ENCODE data around the gene TSC22D4. TPM values are rescaled to one million over a fixed set of nuclear protein-coding genes. Genes with fewer than 3 reads are reported as not detected.
A peak's percentile ranks its signal among the peaks of the same experiment; 100 is the strongest.
"Not testable (repeated sequence)": the region's sequence is repeated elsewhere in the genome, so short reads cannot be mapped to it uniquely, and the experiment has no call there.

Gene TSC22D4
- total RNA-seq (2013): 73.4 TPM
- polyA plus RNA-seq (10 to 100 TPM; 23.8 to 91.5 (median 26.3) TPM), polyA minus RNA-seq (59.7 and 94.3 TPM in 2 replicates), total RNA-seq (19.9 to 64.5 (median 29.9) reads per million in 11 experiments)

GRCh38 chr7:100478958-100479660 is at the start of gene TSC22D4:
TSC22D4 (minus strand) TSS chr7:100479214; CDS start chr7:100478038, 1,176 bp downstream.
- H3K9me3 ChIP-seq (replicated peaks in 1 of 2; ENCODE audit: control insufficient read depth in 1 of 2, insufficient read depth in 1 of 2, low read length in 2 of 2): no peaks in the 10 kb centered on the region
- H3K4me2 ChIP-seq (replicated peaks; ENCODE audit: extremely low read depth, low read length, poor library complexity, severe bottlenecking): peak within 1 kb of the TSS; percentile 97
- TF ChIP-seq CTCF (IDR thresholded peaks at IDR 0.05): no peak
- peaks cover 53% of the 10 kb centered on the region for H4K20me1 ChIP-seq (ENCODE audit: insufficient read depth, low read length)
- peaks cover 8 to 19% of the 10 kb centered on the region in 2 donors for H3K36me3 ChIP-seq (replicated peaks in 1 of 2; ENCODE audit: control insufficient read depth in 1 of 2, insufficient read depth in 2 of 2, low read length in 2 of 2)
- peak within 1 kb of the TSS; percentile 83 to 84 for H3K27ac ChIP-seq (ENCODE audit: low read depth in 1 of 2, low read length in 2 of 2)
- Mint-ChIP-seq H3K4me1 (peaks cover 42% of the 10 kb centered on the region), H3K27me3 (ENCODE audit: low read depth in 3 of 3) (peaks cover 7 to 12% (median 11%) of the 10 kb centered on the region in 3 donors), H3K36me3 (peaks cover 11 to 31% of the 10 kb centered on the region in 2 donors), H3K27ac (peak within 1 kb of the TSS; percentile 82 to 96 (median 85)), H3K9me3 (peaks cover 0 to 2% (median 0%) of the 10 kb centered on the region in 7 donors), H3K4me3 (peak within 1 kb of the TSS; percentile 96 to 99)
- peak within 1 kb of the TSS; percentile 51 to 99 (median 87) for H3K4me3 ChIP-seq (replicated peaks in 1 of 3; ENCODE audit: low read depth in 2 of 3, low read length in 3 of 3)
- peak within 1 kb of the TSS; percentile 89 for H3K9ac ChIP-seq (ENCODE audit: insufficient read depth, low read length, poor library complexity, severe bottlenecking)
- DNase-seq: peak; percentile 85 to 88 (median 86)
- H3K79me2 ChIP-seq (ENCODE audit: insufficient read depth, low read length): peaks cover 53% of the 10 kb centered on the region
- H3K4me1 ChIP-seq (ENCODE audit: control insufficient read depth in 1 of 2, insufficient read depth in 2 of 2, low read length in 2 of 2): peaks cover 45 to 63% of the 10 kb centered on the region in 2 donors
- WGBS (ENCODE audit: insufficient coverage): 0% methylated on average over 10 of the region's 27 CpGs
- H2AFZ ChIP-seq (ENCODE audit: insufficient read depth, low read depth, low read length, poor library complexity, severe bottlenecking): peak within 1 kb of the TSS; percentile 64
- peaks cover 0 to 4% of the 10 kb centered on the region in 2 donors for H3K27me3 ChIP-seq (ENCODE audit: control insufficient read depth in 2 of 2, insufficient read depth in 2 of 2, low read length in 2 of 2)
- intact Hi-C loops (cut with micrococcal nuclease): loop anchor here (5.0 kb wide), 1 partner anchor 78 kb away; no protein-coding TSS in a partner anchor

DNA sequence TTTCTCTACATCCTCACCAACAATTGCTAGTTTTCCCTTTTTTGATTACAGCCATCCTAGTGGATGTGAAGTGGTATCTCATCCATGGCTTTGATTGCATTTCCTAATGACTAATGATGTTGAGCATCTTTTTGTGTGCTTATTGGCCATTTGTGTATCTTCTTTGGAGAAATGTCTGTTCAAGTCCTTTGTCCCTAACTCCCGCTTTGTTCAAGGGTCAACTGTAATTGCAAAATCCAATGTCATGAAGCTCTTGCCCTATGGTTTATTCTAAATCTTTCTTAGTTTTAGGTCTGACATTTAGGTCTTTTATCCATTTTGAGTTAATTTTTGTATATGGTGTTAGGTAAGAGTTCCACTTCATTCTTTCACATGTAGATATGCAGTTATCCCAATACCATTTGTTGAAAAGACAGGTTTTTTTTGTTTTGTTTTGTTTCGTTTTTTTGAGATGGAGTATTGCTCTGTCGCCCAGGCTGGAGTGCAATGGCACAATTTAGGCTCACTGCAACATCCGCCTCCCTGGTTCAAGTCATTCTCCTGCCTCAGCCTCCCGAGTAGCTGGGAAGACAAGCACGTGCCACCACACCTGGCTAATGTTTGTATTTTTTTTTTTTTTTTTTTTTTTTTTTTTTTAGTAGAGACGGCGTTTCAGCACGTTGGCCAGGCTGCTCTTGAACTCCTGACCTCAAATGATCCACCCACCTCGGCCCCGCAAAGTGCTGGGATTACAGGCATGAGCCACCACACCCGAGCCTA is 49.3 kb upstream of the TSC22D4 start:
- DNase-seq; intact Hi-C loops (cut with micrococcal nuclease); H3K4me1 ChIP-seq (ENCODE audit: control insufficient read depth in 1 of 2, insufficient read depth in 2 of 2, low read length in 2 of 2); H3K36me3 ChIP-seq (replicated peaks in 1 of 2; ENCODE audit: control insufficient read depth in 1 of 2, insufficient read depth in 2 of 2, low read length in 2 of 2); H3K9ac ChIP-seq (ENCODE audit: insufficient read depth, low read length, poor library complexity, severe bottlenecking); H3K36me3 Mint-ChIP-seq; H3K27ac Mint-ChIP-seq; H3K9me3 Mint-ChIP-seq; H3K4me3 ChIP-seq (replicated peaks in 1 of 3; ENCODE audit: low read depth in 2 of 3, low read length in 3 of 3); H3K4me3 Mint-ChIP-seq; H4K20me1 ChIP-seq (ENCODE audit: insufficient read depth, low read length); H2AFZ ChIP-seq (ENCODE audit: insufficient read depth, low read depth, low read length, poor library complexity, severe bottlenecking); H3K27me3 Mint-ChIP-seq (ENCODE audit: low read depth in 3 of 3); H3K4me1 Mint-ChIP-seq; H3K79me2 ChIP-seq (ENCODE audit: insufficient read depth, low read length); H3K9me3 ChIP-seq (replicated peaks in 1 of 2; ENCODE audit: control insufficient read depth in 1 of 2, insufficient read depth in 1 of 2, low read length in 2 of 2); H3K4me2 ChIP-seq (replicated peaks; ENCODE audit: extremely low read depth, low read length, poor library complexity, severe bottlenecking); H3K27me3 ChIP-seq (ENCODE audit: control insufficient read depth in 2 of 2, insufficient read depth in 2 of 2, low read length in 2 of 2); H3K27ac ChIP-seq (ENCODE audit: low read depth in 1 of 2, low read length in 2 of 2): not testable (repeated sequence)
- 100% methylated on average over 1 of the region's 12 CpGs for WGBS (ENCODE audit: insufficient coverage)

GRCh38 chr7:100523192-100523591 is 44.2 kb upstream of the TSC22D4 start:
- no CpG with 5 or more reads among the region's 34 CpGs for WGBS (ENCODE audit: insufficient coverage)
- H3K27me3 ChIP-seq (ENCODE audit: control insufficient read depth in 2 of 2, insufficient read depth in 2 of 2, low read length in 2 of 2); H3K9me3 ChIP-seq (replicated peaks in 1 of 2; ENCODE audit: control insufficient read depth in 1 of 2, insufficient read depth in 1 of 2, low read length in 2 of 2); H3K27ac Mint-ChIP-seq; H3K4me3 Mint-ChIP-seq; H3K4me3 ChIP-seq (replicated peaks in 1 of 3; ENCODE audit: low read depth in 2 of 3, low read length in 3 of 3); H3K9me3 Mint-ChIP-seq; H3K4me2 ChIP-seq (replicated peaks; ENCODE audit: extremely low read depth, low read length, poor library complexity, severe bottlenecking); H3K27me3 Mint-ChIP-seq (ENCODE audit: low read depth in 3 of 3); intact Hi-C loops (cut with micrococcal nuclease); DNase-seq; H4K20me1 ChIP-seq (ENCODE audit: insufficient read depth, low read length); H3K9ac ChIP-seq (ENCODE audit: insufficient read depth, low read length, poor library complexity, severe bottlenecking); H3K27ac ChIP-seq (ENCODE audit: low read depth in 1 of 2, low read length in 2 of 2); H3K36me3 Mint-ChIP-seq; H3K36me3 ChIP-seq (replicated peaks in 1 of 2; ENCODE audit: control insufficient read depth in 1 of 2, insufficient read depth in 2 of 2, low read length in 2 of 2); H3K4me1 Mint-ChIP-seq; H2AFZ ChIP-seq (ENCODE audit: insufficient read depth, low read depth, low read length, poor library complexity, severe bottlenecking); H3K79me2 ChIP-seq (ENCODE audit: insufficient read depth, low read length): not testable (repeated sequence)
- peaks cover 6 to 10% of the 10 kb centered on the region in 2 donors for H3K4me1 ChIP-seq (ENCODE audit: control insufficient read depth in 1 of 2, insufficient read depth in 2 of 2, low read length in 2 of 2)

All from CD14-positive monocyte (primary cell).